GM08714 (cell line): Measurements from ENCODE around the gene ZNF76.

ENCODE experiments used
- H3K4me3 ChIP-seq: fragments of 200-500 bp; sonication (Bioruptor generic); 2 replicates; pipeline ENCODE4 v1.5.1; 2014; ENCODE audit warnings: mild to moderate bottlenecking, low read length, inconsistent platforms
- ZNF274 ChIP-seq: IDR thresholded peaks from 2 replicates; pipeline ENCODE4 v1.6.1; 2012; ENCODE audit warnings: mild to moderate bottlenecking, low read depth, low read length

Gene ZNF76

GRCh38 chr6:35244551-35244950, 15.0 kb upstream of the ZNF76 start:
- H3K4me3 ChIP-seq, result no peak overlapping the region
- no peak for TF ChIP-seq ZNF274

- TF ChIP-seq ZNF274, result no peak
- peak overlapping the region; percentile 25; the same call in 1 of the 2 replicates for H3K4me3 ChIP-seq
These were observed 11.8 kb upstream of the ZNF76 start for GRCh38 chr6:35247642-35248231.

GRCh38 chr6:35248300-35248699, 11.2 kb upstream of the ZNF76 start:
- peak overlapping the region; percentile 25; the same call in 1 of the 2 replicates for H3K4me3 ChIP-seq
- no peak for TF ChIP-seq ZNF274

GRCh38 chr6:35248965-35249364, 10.6 kb upstream of the ZNF76 start:
- no peak for TF ChIP-seq ZNF274

GRCh38 chr6:35251949-35252348, 7.6 kb upstream of the ZNF76 start:
- TF ChIP-seq ZNF274, result no peak
- no peak overlapping the region for H3K4me3 ChIP-seq

More at GRCh38 chr6:35248965-35249364, 10.6 kb upstream of the ZNF76 start:
- H3K4me3 ChIP-seq, result no peak overlapping the region

GRCh38 chr6:35253249-35253648, 6.3 kb upstream of the ZNF76 start:
- no peak overlapping the region for H3K4me3 ChIP-seq
- no peak for TF ChIP-seq ZNF274

GRCh38 chr6:35258336-35258735, 1.2 kb upstream of the ZNF76 start:
- H3K4me3 ChIP-seq, result peak overlapping the region; percentile 79
- no peak for TF ChIP-seq ZNF274

- TF ChIP-seq ZNF274, result no peak
- H3K4me3 ChIP-seq, result peak overlapping the region; percentile 79
These were observed 709 bp upstream of the ZNF76 start for GRCh38 chr6:35258858-35259193.

- TF ChIP-seq ZNF274, result no peak
- peak overlapping the region; percentile 79 for H3K4me3 ChIP-seq
These were observed 534 bp downstream of the ZNF76 start for GRCh38 chr6:35259948-35260590.

GRCh38 chr6:35260591-35261570, 1.3 kb downstream of the ZNF76 start:
- TF ChIP-seq ZNF274, result no peak
- H3K4me3 ChIP-seq, result peak overlapping the region; percentile 79

GRCh38 chr6:35262596-35262995, 3.1 kb downstream of the ZNF76 start:
- TF ChIP-seq ZNF274, result no peak
- H3K4me3 ChIP-seq, result no peak overlapping the region

- no peak for TF ChIP-seq ZNF274
- H3K4me3 ChIP-seq, result no peak overlapping the region
These were observed 5.2 kb downstream of the ZNF76 start for GRCh38 chr6:35264550-35265274.

GRCh38 chr6:35265523-35265922, 6.0 kb downstream of the ZNF76 start:
- H3K4me3 ChIP-seq, result no peak overlapping the region
- no peak for TF ChIP-seq ZNF274

GRCh38 chr6:35267446-35267845, 7.9 kb downstream of the ZNF76 start:
- no peak for TF ChIP-seq ZNF274
- no peak overlapping the region for H3K4me3 ChIP-seq
